Heart right ventricle (tissue), 16 donors: ENCODE measurements around the gene PPP6C. TPM values are rescaled to one million over a fixed set of nuclear protein-coding genes. Genes with fewer than 3 reads are reported as not detected.
"Not testable (repeated sequence)": the region's sequence is repeated elsewhere in the genome, so short reads cannot be mapped to it uniquely, and the experiment has no call there.

Experiments used
- ATAC-seq, 8 donors: fragments of 200-7000 bp; cut with Tn5 transposase; one replicate each; pipeline ENCODE4 v1.9.1; 2020; ENCODE audit warnings: mild to moderate bottlenecking in 8 of 8, moderate library complexity in 8 of 8, moderate number of reproducible peaks in 1 of 8
- DNase-seq, 2 donors: peaks; one replicate each; pipeline ENCODE4 v3.0.0-alpha.2; 2020
- H3K27ac ChIP-seq, 10 donors: fragments of 200-600 bp; sonication (generic) in 2 of 10; one replicate each; pipeline versions ENCODE4 v1.5.0 to v1.8.0; 2020 to 2022; ENCODE audit warnings: mild to moderate bottlenecking in 3 of 10
- H3K27me3 ChIP-seq, 7 donors: fragments of 200-600 bp; one replicate each; pipeline ENCODE4 v1.8.0; 2021 to 2022; ENCODE audit warnings: mild to moderate bottlenecking in 2 of 7
- H3K36me3 ChIP-seq, 9 donors: fragments of 200-600 bp; sonication (generic) in 1 of 9; one replicate each; pipeline versions ENCODE4 v1.5.0 to v1.8.0; 2020 to 2022; ENCODE audit warnings: mild to moderate bottlenecking in 2 of 9
- H3K4me1 ChIP-seq, 9 donors: fragments of 200-600 bp; sonication (generic) in 1 of 9; one replicate each; pipeline versions ENCODE4 v1.5.0 to v1.8.0; 2020 to 2022; ENCODE audit warnings: mild to moderate bottlenecking in 4 of 9
- H3K4me3 ChIP-seq, 10 donors: fragments of 200-600 bp; sonication (generic) in 2 of 10; one replicate each; pipeline versions ENCODE4 v1.5.0 to v1.8.0; 2020 to 2022; ENCODE audit warnings: mild to moderate bottlenecking in 7 of 10, moderate library complexity in 2 of 10
- H3K9me3 ChIP-seq, 11 donors: fragments of 200-600 bp in 10 of 11; sonication (generic) in 2 of 11; one replicate each; pipeline versions ENCODE4 v1.5.0 to v1.8.0; 2013 to 2022; ENCODE audit warnings: mild to moderate bottlenecking in 2 of 11, control low read depth in 1 of 11, moderate library complexity in 1 of 11
- WGBS, 2 donors: extraction: QIAGEN DNeasy Blood & Tissue Kit; methylation state at CpG; one replicate each; pipeline ENCODE4 v1.1.7; 2013; ENCODE audit warnings: inconsistent platforms in 1 of 2; 5-methylcytosine and 5-hydroxymethylcytosine counted together
- intact Hi-C, 10 donors: fragments of 100-400 bp; cut with DNase I; formaldehyde crosslinking; loops; one replicate each; pipeline versions ENCODE4 v1.11.1 to v1.14.2; 2022
- polyA plus RNA-seq, 2 donors: library from polyadenylated mRNA; stranded (reverse); fragments of 200-250 nt; gene quantifications; one replicate each; pipeline ENCODE4 v1.2.3, GENCODE V29; 2013
- total RNA-seq, 10 donors: library from RNA; stranded (reverse); fragmentation: NEBNext Ultra II Directional in 3 of 10; extraction: Animal tissue kit (Norgen Biotek cat#: 25700) in 3 of 10; gene quantifications; one replicate each; pipeline versions ENCODE4 v1.2.1 to v1.2.4, GENCODE V29; 2021 to 2023
- TF ChIP-seq, protein P1 (sequence below), 9 donors: fragments of 200-600 bp; sonication (generic) in 2 of 9; IDR thresholded peaks; one replicate each; pipeline versions ENCODE4 v1.5.0 to v1.8.0; 2021 to 2022; ENCODE audit warnings: antibody characterized with exemption in 9 of 9, mild to moderate bottlenecking in 5 of 9, moderate library complexity in 1 of 9
- donor health status: Arrhythmogenic right ventricular cardiomyopathy.
- donor health status: ischemic (EF 13 %, LVEDD 7.1; RV severe dilation, severe dysfunction).
- donor health status: healthy with polysubstance abuse.
- donor health status: DM: no; HTN: yes; CAD: no.
- donor health status: DM: no; HTN: no; CAD: no.
- donor health status: ischemic (EF 25% LVEDD 6.9; RV normal size, moderate dysfunction).
- donor health status: ischemic (EF 25% LVEDD 5.7; RV mildly dilated, moderate dysfunction).
- donor health status: healthy.
- donor health status: DM: yes; HTN: yes; CAD: no.
- donor health status: Ischemic cardiomyopathy.
- donor health status: ischemic (EF 35%, LVEDD 5.7; RV mildly dilated, moderate dysfunction).
- donor health status: nonischemic (EF 11% LVEDD 7.7; RV severe dilation, severe dysfunction).
- donor health status: DM: yes; HTN: yes; CAD: no.
- donor health status: PGD.
- donor health status: ischemic (EF 29% LVEDD 5.4; RV normal size, mild dysfunction).
- donor health status: nonischemic (EF 23%, LVEDD 6.1; RV moderate dilation, normal function).

The PPP6C gene
- total and polyA plus RNA-seq, 12 donors = 10.3 to 41.5 (median 37.4) TPM

GRCh38 chr9:125235804-125236519 lies 46.4 kb upstream of the PPP6C start:
- WGBS, 2 donors = 44 to 51% methylated on average over 5 of the region's 5 CpGs
- H3K36me3 ChIP-seq = peaks cover 0 to 90% (median 52%) of the 10 kb centered on the region in 9 donors
- intact Hi-C loops = no loop called here
- no peaks in the 10 kb centered on the region for H3K9me3 ChIP-seq
- no peak for DNase-seq
- no peaks in the 10 kb centered on the region for H3K27me3 ChIP-seq
- TF ChIP-seq, protein P1, sequence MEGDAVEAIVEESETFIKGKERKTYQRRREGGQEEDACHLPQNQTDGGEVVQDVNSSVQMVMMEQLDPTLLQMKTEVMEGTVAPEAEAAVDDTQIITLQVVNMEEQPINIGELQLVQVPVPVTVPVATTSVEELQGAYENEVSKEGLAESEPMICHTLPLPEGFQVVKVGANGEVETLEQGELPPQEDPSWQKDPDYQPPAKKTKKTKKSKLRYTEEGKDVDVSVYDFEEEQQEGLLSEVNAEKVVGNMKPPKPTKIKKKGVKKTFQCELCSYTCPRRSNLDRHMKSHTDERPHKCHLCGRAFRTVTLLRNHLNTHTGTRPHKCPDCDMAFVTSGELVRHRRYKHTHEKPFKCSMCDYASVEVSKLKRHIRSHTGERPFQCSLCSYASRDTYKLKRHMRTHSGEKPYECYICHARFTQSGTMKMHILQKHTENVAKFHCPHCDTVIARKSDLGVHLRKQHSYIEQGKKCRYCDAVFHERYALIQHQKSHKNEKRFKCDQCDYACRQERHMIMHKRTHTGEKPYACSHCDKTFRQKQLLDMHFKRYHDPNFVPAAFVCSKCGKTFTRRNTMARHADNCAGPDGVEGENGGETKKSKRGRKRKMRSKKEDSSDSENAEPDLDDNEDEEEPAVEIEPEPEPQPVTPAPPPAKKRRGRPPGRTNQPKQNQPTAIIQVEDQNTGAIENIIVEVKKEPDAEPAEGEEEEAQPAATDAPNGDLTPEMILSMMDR (IDR thresholded peaks at IDR 0.05) = no peak
- no peak for ATAC-seq
- peak overlapping the region in 7 of 10 donors; percentile 2 to 93 (median 34) for H3K4me3 ChIP-seq
- peaks cover 24 to 60% (median 54%) of the 10 kb centered on the region in 9 donors for H3K4me1 ChIP-seq
- H3K27ac ChIP-seq = peak overlapping the region in 1 of 10 donors; percentile 5

- H3K27ac ChIP-seq, H3K9me3 ChIP-seq, ATAC-seq, intact Hi-C loops, DNase-seq, H3K4me3 ChIP-seq, H3K27me3 ChIP-seq: not testable (repeated sequence)
- Histone ChIP-seq H3K36me3 (peaks cover 0 to 97% (median 50%) of the 10 kb centered on the region in 9 donors), H3K4me1 (peaks cover 16 to 48% (median 42%) of the 10 kb centered on the region in 9 donors)
- 95 to 97% methylated on average over 8 of the region's 8 CpGs for WGBS, 2 donors
Observed at GRCh38 chr9:125234099-125234498, 44.5 kb upstream of the PPP6C start.

GRCh38 chr9:125233678-125234077 lies 44.1 kb upstream of the PPP6C start:
- H3K36me3 ChIP-seq = peaks cover 0 to 97% (median 45%) of the 10 kb centered on the region in 9 donors
- peak in 1 of 8 donors; percentile 66 for ATAC-seq

DNA sequence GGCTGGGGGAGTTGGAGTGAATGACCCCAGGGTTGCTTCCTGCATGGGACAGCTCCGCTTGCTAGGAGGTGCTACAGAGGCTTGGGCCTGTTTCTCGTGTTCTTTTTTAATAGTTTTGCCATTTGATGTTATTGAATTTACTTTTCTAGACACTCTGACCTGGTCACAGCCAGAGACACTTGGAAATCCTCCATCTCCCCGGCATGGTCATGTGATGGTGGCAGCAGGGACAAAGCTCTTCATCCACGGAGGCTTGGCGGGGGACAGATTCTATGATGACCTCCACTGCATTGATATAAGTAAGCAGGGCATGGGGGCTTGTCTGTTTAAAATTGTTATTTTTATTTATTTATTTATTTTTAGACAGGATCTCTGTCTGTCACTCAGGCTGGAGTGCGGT lies 38.2 kb upstream of the PPP6C start:
- Histone ChIP-seq H3K4me1 (no peaks in the 10 kb centered on the region), H3K27ac (no peak overlapping the region), H3K36me3 (peaks cover 0 to 93% (median 12%) of the 10 kb centered on the region in 9 donors), H3K4me3 (no peak overlapping the region), H3K27me3 (no peaks in the 10 kb centered on the region), H3K9me3 (no peaks in the 10 kb centered on the region)
- DNase-seq (no peak), ATAC-seq (peak in 1 of 8 donors; percentile 53)
- WGBS, 2 donors = 77 to 80% methylated on average over 6 of the region's 6 CpGs
- intact Hi-C loops = no loop called here
- TF ChIP-seq, protein P1 (IDR thresholded peaks at IDR 0.05) = no peak

More at GRCh38 chr9:125233678-125234077, 44.1 kb upstream of the PPP6C start:
- Histone ChIP-seq H3K4me3 (no peak overlapping the region), H3K4me1 (peaks cover 14 to 44% (median 38%) of the 10 kb centered on the region in 9 donors), H3K27ac (no peak overlapping the region), H3K27me3 (no peaks in the 10 kb centered on the region), H3K9me3 (no peaks in the 10 kb centered on the region)
- no peak for DNase-seq
- intact Hi-C loops = no loop called here
- 64 to 66% methylated on average over 3 of the region's 3 CpGs for WGBS, 2 donors
- TF ChIP-seq, protein P1 (IDR thresholded peaks at IDR 0.05) = no peak

- H3K27ac ChIP-seq, DNase-seq, ATAC-seq, H3K4me3 ChIP-seq, intact Hi-C loops, H3K4me1 ChIP-seq, H3K27me3 ChIP-seq, H3K9me3 ChIP-seq: not testable (repeated sequence)
- peaks cover 0 to 95% (median 18%) of the 10 kb centered on the region in 9 donors for H3K36me3 ChIP-seq
Observed at GRCh38 chr9:125224858-125225257, 35.3 kb upstream of the PPP6C start.
